Esophagus squamous epithelium (tissue), 5 donors: ENCODE results near the gene FBXO46. TPM values are rescaled to one million over a fixed set of nuclear protein-coding genes. Genes with fewer than 3 reads are reported as not detected.

Source experiments
- DNase-seq: peaks from one replicate; lab custom pipeline; 2025; lab: John Stamatoyannopoulos, UW
- H3K27ac ChIP-seq, 4 donors: fragments of 200-600 bp; sonication (generic); one replicate each; pipeline ENCODE4 v1.5.1; 2016 to 2019; ENCODE audit warnings: mild to moderate bottlenecking in 1 of 4
- H3K27me3 ChIP-seq, 4 donors: fragments of 200-600 bp; sonication (generic); 1 replicate in 3 of 4; 2 replicates in 1 of 4; pipeline versions ENCODE4 v1.5.1 to v1.6.0; 2017 to 2021; ENCODE audit warnings: antibody characterized with exemption in 1 of 4
- H3K36me3 ChIP-seq, 3 donors: fragments of 200-600 bp; sonication (generic); one replicate each; pipeline ENCODE4 v1.5.1; 2016 to 2019
- H3K4me1 ChIP-seq, 3 donors: fragments of 200-600 bp; sonication (generic); one replicate each; pipeline ENCODE4 v1.5.1; 2017 to 2019
- H3K4me3 ChIP-seq, 4 donors: fragments of 200-600 bp; sonication (generic); 1 replicate in 3 of 4; 2 replicates in 1 of 4; pipeline ENCODE4 v1.5.1; 2016 to 2019; ENCODE audit warnings: mild to moderate bottlenecking in 2 of 4, moderate library complexity in 1 of 4
- H3K9me3 ChIP-seq, 3 donors: fragments of 200-600 bp; sonication (generic); one replicate each; pipeline ENCODE4 v1.5.1; 2016 to 2019
- POLR2A ChIP-seq, 4 donors: fragments of 450-650 bp; IDR thresholded peaks; one replicate each; pipeline ENCODE4 v1.6.1; 2017; ENCODE audit warnings: antibody characterized with exemption in 4 of 4, mild to moderate bottlenecking in 4 of 4, moderate library complexity in 3 of 4
- WGBS, 2 donors: methylation state at CpG; one replicate each; pipeline ENCODE4 v1.1.5; 2018; 5-methylcytosine and 5-hydroxymethylcytosine counted together
- intact Hi-C: fragments of 100-400 bp; cut with DNase I; formaldehyde crosslinking; loops from one replicate; pipeline ENCODE4 v1.15.0; 2022
- total RNA-seq, 4 donors: library from RNA; depleted of rRNA; stranded (reverse); fragments of >200 nt; gene quantifications; one replicate each; pipeline ENCODE4 v1.1.0, GENCODE V29; 2016
- TF ChIP-seq, protein P1 (sequence below), 6 experiments: fragments of 450-650 bp in 4 of 6; fragments of 200-600 bp in 2 of 6; sonication (generic) in 2 of 6; IDR thresholded peaks; one replicate each; pipeline ENCODE4 v1.5.1; 2016 to 2019; ENCODE audit warnings: antibody characterized with exemption in 6 of 6, mild to moderate bottlenecking in 4 of 6, moderate library complexity in 4 of 6
- donor health status: DM: yes; HTN: yes; CAD: no.

Gene FBXO46, protein sequence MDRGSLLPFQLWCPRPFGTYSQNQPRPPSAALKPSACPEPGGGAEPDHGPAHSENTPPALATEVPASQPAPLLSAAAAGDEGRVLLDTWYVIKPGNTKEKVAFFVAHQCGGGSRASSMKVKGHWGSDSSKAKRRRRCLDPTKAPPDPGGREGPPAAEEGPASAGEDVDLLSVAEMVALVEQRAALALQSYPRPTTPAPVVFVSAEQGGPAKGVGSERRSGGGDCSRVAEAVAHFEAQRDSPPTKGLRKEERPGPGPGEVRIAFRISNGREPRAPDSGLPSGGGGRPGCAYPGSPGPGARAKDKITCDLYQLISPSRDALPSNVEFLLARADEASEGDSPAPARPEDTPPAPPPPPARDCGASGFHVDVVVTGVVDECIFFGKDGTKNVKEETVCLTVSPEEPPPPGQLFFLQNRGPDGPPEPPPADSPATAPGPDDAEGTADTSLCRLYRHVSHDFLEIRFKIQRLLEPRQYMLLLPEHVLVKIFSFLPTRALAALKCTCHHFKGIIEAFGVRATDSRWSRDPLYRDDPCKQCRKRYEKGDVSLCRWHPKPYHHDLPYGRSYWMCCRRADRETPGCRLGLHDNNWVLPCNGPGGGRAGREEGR
- total RNA-seq = 10 to 100 TPM; 16.0 to 37.2 (median 25.9) TPM

DNA sequence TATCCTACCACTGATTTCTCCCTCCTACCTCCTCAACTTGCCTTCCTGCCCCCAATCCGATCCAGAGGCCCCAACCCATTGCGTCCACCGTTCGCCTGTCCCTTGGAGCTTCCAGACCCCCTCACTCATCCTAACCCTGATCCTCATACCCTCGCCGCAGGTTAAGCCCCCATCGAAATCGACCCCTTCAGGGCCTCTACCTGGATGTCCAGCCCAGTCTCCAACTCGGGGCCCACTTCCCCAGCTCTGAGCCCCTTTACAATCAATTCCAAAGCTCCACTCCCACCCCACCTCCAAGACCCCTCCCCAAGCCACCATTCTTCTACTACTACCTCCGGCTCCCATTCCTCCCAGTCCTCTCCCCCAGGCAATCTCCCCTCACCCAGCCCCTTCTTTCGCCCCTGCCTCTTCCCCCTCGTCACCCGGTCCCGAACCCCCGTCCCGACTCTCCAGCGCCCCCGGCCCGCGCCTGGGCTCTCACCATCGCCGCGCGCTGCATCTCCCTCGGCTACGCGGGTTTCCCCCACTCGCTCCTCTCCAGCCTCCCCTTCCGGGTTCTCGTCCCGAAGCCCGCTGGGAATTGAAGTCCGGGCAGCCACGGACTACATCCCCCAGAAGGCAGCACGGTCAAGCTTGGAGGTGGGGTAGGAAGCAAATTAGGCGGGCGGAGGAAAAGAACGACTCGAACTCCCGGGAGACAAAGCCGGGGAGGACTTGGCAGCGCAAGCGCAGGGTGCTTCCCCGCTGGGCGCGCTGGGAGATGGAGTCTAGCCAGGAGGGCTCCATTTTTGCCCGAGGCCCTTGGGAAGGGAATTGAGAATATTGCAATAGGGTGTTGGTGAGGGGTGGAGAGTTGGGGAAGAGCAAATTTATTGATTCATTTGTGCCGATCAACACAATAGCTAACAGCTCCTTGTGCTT lies at the start of gene FBXO46:
TSS of gene FBXO46 (minus strand) at position 529 of the 921 bp plus-strand sequence. CDS start 17,401 bp downstream, outside the sequence.
- H3K9me3 ChIP-seq = no peaks in the 10 kb centered on the region
- TF ChIP-seq, protein P1, sequence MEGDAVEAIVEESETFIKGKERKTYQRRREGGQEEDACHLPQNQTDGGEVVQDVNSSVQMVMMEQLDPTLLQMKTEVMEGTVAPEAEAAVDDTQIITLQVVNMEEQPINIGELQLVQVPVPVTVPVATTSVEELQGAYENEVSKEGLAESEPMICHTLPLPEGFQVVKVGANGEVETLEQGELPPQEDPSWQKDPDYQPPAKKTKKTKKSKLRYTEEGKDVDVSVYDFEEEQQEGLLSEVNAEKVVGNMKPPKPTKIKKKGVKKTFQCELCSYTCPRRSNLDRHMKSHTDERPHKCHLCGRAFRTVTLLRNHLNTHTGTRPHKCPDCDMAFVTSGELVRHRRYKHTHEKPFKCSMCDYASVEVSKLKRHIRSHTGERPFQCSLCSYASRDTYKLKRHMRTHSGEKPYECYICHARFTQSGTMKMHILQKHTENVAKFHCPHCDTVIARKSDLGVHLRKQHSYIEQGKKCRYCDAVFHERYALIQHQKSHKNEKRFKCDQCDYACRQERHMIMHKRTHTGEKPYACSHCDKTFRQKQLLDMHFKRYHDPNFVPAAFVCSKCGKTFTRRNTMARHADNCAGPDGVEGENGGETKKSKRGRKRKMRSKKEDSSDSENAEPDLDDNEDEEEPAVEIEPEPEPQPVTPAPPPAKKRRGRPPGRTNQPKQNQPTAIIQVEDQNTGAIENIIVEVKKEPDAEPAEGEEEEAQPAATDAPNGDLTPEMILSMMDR (IDR thresholded peaks at IDR 0.05) = peak in 1 of 6 experiments; percentile 31
- peak in 3 of 4 donors; percentile 64 to 91 (median 91) for TF ChIP-seq POLR2A (IDR thresholded peaks at IDR 0.05)
- no peaks in the 10 kb centered on the region for H3K27me3 ChIP-seq
- H3K27ac ChIP-seq = peak within 1 kb of the TSS; percentile 91 to 95 (median 92)
- WGBS, 2 donors = 1% methylated on average over 25 to 32 of the region's 48 CpGs
- DNase-seq = peak; percentile 91
- H3K4me1 ChIP-seq = peaks cover 12 to 50% (median 21%) of the 10 kb centered on the region in 3 donors
- intact Hi-C loops = no loop called here
- peaks cover 0 to 14% (median 0%) of the 10 kb centered on the region in 3 donors for H3K36me3 ChIP-seq
- H3K4me3 ChIP-seq = peak within 1 kb of the TSS; percentile 84 to 97 (median 92)

DNA sequence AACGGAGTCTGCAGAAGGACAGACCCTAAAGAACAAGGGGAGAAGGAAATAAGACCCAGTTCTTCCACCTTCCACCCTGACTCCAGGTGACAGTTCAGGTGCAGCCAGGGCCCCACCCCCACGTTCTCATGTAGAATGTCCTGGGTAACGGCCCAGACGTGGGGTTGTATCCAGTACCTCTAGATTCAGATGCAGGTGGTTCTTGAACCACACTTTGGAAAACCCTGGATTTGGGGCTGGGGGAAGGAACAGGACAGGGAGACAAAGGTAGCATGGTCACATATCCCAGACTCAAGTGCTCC lies 49.4 kb upstream of the FBXO46 start:
- no peak for DNase-seq
- Histone ChIP-seq H3K27me3 (no peaks in the 10 kb centered on the region), H3K27ac (peak overlapping the region; percentile 79 to 92 (median 89)), H3K4me1 (peaks cover 51 to 71% (median 58%) of the 10 kb centered on the region in 3 donors), H3K36me3 (peaks cover 11 to 29% (median 14%) of the 10 kb centered on the region in 3 donors), H3K4me3 (peak overlapping the region; percentile 15 to 64 (median 56)), H3K9me3 (no peaks in the 10 kb centered on the region)
- TF ChIP-seq, protein P1 (IDR thresholded peaks at IDR 0.05) = no peak
- TF ChIP-seq POLR2A (IDR thresholded peaks at IDR 0.05) = no peak
- intact Hi-C loops = no loop called here
- WGBS, 2 donors = 34 to 41% methylated on average over 4 of the region's 4 CpGs

DNA sequence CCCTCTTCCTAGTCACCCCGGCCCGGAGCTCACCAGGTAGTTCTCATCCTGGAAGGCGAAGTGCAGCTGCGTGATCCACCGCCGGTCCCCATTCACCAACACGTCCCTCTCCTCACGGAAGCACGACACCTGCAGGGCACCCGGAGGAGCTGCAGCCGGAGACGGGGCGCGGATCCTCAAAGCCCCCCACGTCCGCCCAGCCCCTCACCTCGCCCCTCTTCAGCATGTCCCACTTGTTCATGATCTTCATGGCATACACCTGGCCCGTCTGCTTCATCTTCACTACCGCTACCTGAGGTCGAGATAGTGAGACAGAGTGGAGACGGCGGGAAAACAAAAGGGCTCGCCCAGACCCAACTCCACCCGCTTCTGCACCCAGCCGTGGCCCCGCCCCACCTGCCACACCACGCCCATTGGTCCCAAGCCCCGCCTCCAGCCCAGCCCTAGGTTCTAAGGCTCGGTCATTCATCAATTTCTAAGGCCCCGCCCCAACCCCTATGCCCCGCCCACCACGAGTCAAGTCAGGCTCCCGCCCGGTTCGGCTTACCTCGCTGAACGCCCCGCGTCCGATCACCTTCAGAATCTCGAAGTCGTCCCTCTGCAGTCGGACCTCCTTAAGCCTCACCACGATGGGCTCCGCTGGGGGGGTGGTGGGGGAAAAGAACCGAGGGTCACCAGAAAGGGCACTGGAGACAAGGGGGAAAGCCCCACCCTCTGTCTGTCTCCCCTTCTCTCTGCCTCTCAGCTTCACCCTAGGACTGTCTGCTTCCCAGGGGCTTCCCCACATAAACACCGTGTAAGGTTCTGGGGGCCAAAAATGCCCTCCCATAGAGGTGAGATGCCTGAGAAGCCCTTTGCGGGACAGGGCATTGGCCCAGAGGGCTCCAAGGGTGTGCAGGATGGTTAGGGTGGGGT lies 48.8 kb upstream of the FBXO46 start:
- H3K27me3 ChIP-seq = no peaks in the 10 kb centered on the region
- peaks cover 51 to 65% (median 57%) of the 10 kb centered on the region in 3 donors for H3K4me1 ChIP-seq
- peak overlapping the region; percentile 79 to 92 (median 89) for H3K27ac ChIP-seq
- intact Hi-C loops = no loop called here
- 2 to 15% methylated on average over 9 to 37 of the region's 48 CpGs for WGBS, 2 donors
- no peak for TF ChIP-seq POLR2A (IDR thresholded peaks at IDR 0.05)
- TF ChIP-seq, protein P1 (IDR thresholded peaks at IDR 0.05) = peak; percentile 71 to 87 (median 82)
- peaks cover 14 to 31% (median 15%) of the 10 kb centered on the region in 3 donors for H3K36me3 ChIP-seq
- peak overlapping the region; percentile 20 to 64 (median 56) for H3K4me3 ChIP-seq
- no peaks in the 10 kb centered on the region for H3K9me3 ChIP-seq
- peak; percentile 55 for DNase-seq

DNA sequence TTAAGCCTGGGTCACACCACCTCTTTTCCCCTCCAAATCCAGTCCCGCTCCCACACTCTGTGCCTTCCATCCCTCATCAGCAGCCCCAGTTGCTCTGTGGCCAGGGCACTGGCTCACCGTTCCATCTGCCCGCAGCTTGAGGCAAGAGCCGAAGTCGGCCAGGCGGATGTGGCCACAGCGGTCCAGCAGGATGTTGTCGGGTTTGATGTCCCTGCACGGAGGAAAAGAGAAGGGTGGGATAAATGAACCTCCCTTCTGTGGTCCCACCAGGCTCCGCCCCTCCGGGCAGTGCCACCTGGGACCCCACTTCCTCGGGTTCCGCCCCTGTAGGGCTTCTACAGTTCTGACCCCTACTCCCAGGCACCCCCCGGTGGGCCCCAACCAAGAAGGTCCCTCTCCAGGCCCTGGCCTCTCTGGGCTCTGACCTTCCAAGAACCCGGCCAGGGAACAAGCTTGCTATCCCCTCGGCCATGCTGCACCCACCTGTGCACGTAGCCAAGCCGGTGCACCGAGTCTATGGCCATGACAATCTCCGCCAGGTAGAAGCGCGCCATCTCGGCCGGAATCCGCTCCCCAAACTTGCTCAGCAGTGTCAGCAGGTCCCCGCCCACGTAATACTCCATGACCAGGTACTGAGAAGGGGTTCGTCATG lies 47.4 kb upstream of the FBXO46 start:
- no peak overlapping the region for H3K27ac ChIP-seq

More for the DNA sequence above, 47.4 kb upstream of the FBXO46 start:
- TF ChIP-seq, protein P1 (IDR thresholded peaks at IDR 0.05) = no peak
- TF ChIP-seq POLR2A (IDR thresholded peaks at IDR 0.05) = no peak
- Histone ChIP-seq H3K36me3 (peaks cover 14 to 40% (median 15%) of the 10 kb centered on the region in 3 donors), H3K27me3 (no peaks in the 10 kb centered on the region), H3K4me1 (peaks cover 43 to 52% (median 46%) of the 10 kb centered on the region in 3 donors), H3K4me3 (no peak overlapping the region), H3K9me3 (no peaks in the 10 kb centered on the region)
- intact Hi-C loops = no loop called here
- DNase-seq = no peak
- 86 to 92% methylated on average over 9 to 25 of the region's 28 CpGs for WGBS, 2 donors
